Suppressor macrophage (primary cell): ENCODE data around the gene CNPY4.
A peak's percentile ranks its signal among the peaks of the same experiment; 100 is the strongest.

ENCODE experiments used
- DNase-seq, 4 experiments: peaks; one replicate each; pipeline ENCODE4 v3.0.0-alpha.2; 2020 to 2022

The CNPY4 gene

DNA sequence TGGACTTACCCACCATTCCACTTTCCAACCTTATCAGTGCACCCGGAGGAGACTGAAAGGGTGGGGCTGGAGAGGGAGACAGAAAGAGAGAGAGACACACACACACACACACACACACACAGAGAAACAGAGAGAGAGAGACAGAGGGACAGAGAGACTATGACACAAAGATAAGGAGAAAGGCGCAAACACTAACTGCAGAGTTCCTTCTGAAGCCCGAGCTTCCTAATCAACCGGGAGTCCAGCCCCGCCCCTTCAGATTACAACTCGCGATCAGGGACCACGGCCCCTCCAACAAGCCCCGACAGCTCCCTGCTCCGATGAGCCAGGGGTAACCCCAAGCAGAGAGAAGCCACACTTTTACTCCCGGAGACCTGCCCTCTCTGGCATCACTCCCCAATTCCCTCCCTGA is 48.5 kb downstream of the CNPY4 start:
- DNase-seq, result no peak

DNA sequence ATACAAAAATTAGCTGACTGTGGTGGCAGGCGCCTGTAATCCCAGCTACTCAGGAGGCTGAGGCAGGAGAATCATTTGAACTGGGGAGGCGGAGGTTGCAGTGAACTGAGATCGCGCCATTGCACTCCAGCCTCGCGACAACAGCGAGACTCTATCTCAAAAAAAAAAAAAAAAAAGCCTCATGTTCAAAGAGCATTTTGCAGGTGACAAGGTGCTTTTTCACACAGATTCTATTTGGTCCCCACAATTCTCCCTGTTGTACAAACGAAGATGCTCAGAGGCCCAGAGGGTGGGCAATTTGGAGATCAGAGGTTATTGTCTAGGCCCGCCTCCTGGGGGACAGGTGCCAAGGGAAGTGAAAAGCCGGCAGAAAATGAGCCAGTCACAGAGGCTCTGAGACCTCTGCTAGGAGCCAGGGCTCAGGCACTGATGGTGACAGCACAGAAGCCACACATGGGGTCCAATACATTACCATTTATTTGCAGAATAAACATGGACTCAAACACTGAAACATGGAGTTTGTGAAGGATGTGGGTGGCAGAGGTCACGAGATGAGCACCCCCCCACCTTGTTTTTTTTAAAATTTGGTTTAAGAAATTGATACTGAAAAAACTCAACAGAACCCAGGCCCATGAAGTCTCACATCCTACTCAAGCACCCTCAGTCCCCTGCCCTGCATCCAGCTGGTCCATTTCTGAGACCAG is 49.9 kb downstream of the CNPY4 start:
- DNase-seq, result no peak

- DNase-seq, result no peak
Measured at GRCh38 chr7:100170101-100170897, 50.9 kb downstream of the CNPY4 start.

DNA sequence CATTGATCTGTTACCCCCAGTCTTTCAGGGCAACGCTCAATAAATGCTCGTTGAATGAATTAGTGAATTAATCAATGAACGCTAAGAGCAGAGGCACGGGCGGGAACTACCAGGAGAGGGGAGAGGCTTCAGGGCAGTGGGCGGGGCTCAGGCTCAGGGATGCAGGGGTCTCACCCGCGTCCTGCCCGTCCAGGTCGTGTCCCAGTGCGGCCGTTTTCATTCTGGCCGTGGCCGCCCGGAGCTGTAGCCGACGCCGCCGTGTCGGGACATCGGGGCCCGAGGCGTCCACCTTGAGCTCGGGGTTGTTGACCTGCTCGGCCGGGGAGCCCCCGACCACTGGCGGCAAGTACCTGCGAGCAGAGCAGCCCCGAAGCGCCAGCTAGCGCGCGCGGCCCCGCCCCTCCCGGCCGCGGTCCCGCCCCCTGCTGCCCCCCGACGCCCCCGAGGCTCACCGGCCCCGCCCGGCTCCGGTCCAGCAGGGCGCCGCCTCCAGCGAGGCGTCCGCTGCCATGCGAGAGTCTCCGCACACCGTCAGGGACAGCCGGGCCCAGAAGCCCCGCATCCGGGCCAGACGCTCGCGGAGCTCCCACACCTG is 51.8 kb downstream of the CNPY4 start:
- DNase-seq, result peak in 1 of 4 experiments; percentile 40

DNA sequence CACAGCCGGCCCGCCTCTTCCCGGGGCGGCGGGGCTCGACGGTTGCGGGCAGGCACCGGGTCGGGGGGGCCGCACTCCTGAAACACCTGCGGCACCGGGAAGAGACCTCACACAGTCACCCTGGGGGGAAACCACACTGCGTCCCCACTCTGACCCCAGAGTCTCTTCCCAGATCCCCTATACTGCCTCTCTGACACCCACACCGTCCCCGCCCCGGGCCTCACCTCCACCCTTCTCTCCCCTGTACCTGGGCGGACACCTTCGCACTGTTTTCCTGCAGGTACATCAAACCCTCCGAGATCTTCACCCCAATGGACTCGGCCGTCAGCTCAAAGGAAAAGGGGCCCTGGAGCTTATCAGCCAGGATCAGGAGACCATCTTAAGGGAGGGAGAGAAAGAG is 52.4 kb downstream of the CNPY4 start:
- DNase-seq, result no peak

GRCh38 chr7:100173806-100174495 is 54.5 kb downstream of the CNPY4 start:
- DNase-seq, result no peak

DNA sequence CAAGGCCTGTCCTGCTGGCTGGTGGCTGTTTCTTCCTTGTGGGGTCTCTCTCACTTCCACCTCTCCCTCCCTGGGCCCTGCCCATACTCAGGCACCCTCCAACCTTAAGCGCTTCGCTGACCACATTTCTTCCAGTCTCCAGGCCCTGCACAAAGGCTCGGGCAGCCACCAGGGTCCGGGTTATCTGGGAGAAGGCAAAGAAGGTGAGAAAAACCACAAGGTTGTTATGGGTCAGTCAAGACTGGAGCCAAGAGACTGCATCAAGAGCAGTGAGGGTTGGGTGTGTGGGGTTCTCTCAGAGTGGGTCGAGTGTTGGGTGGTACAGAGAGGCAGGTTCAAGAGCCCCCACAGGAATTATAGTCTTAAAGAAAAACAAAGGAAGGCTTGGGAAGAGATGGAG is 55.1 kb downstream of the CNPY4 start:
- DNase-seq, result no peak
